ENCODE data around the gene CACNB3. TPM values are rescaled to one million over a fixed set of nuclear protein-coding genes. Genes with fewer than 3 reads are reported as not detected.

CACNB3 gene
- total and polyA plus RNA-seq, 9 of the 15 experiments (the other 6 are each of a cell fraction or from before 2014, with no cell fraction given) = 0.24 to 2.0 (median 1.5) TPM

DNA sequence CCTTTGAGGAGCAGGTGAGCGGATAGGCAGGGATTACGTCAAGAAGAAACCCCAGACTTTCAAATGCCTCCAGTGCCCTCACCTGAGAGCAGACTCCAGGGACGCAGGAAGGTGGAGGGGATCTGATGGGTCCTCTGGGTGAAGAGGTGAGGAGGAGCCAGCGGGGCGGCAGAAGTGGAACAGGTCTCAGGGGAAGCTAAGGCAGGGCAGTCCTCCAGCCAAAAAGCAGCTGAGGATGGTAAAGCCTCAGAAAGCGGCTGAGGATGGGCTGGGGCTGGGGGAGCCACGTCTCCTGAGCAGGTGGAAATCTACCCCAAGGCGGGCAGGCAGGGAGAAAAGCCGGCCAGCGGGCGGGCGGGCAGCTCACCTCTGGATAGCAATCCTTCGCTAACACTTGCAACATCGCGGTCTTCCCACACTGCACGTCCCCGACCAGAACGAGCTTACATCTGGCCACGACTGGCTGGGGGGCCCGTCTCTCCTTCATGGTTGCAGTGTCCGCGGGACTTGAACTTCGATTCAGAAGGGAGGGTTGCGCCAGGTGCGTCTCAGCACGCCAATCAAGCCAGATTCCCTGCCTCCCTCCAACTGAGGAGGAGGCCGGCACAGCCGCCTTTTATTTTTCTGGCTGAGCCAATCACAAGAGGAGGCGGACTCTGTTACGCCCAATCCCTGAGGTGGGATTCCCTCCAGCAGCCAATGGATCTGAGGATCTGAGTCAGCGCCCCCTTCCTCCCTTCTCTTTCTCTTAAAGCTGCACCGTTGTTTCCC lies 47.2 kb downstream of the CACNB3 start, which contains the start of gene RND1 (continued):
- peak; percentile 95 for TF ChIP-seq FOS (IDR thresholded peaks at IDR 0.05; ENCODE audit: extremely low read depth, insufficient read length)
- TF ChIP-seq HOXB6 (CRISPR knock-in tag; IDR thresholded peaks at IDR 0.05; ENCODE audit: borderline replicate concordance) = no peak
- TF ChIP-seq POLR2G (IDR thresholded peaks at IDR 0.05; ENCODE audit: low read depth, low read length) = peak; percentile 94
- no peak for TF ChIP-seq ETV6 (IDR thresholded peaks at IDR 0.05; ENCODE audit: borderline replicate concordance in 1 of 2, low read depth in 2 of 2, low read length in 1 of 2)
- TF ChIP-seq ETV6 (CRISPR knock-in tag; IDR thresholded peaks at IDR 0.05; ENCODE audit: borderline replicate concordance) = no peak
- no peak for TF ChIP-seq MTA2 (IDR thresholded peaks at IDR 0.05; ENCODE audit: low read depth)
- TF ChIP-seq ZNF274 (IDR thresholded peaks at IDR 0.05; ENCODE audit: borderline replicate concordance, low read depth, low read length) = no peak
- no peak for TF ChIP-seq CAMTA2 (CRISPR knock-in tag; conservative IDR thresholded peaks at IDR 0.05)
- TF ChIP-seq ZNF668 (CRISPR knock-in tag; IDR thresholded peaks at IDR 0.05) = no peak
- no peak for TF ChIP-seq CCAR2 (IDR thresholded peaks at IDR 0.05; ENCODE audit: low read depth, low read length)
- 0 out of 2 replicates have a peak, but pooled peaks have one; percentile 22 for TF ChIP-seq ZBTB17 (CRISPR knock-in tag; IDR thresholded peaks at IDR 0.05)
- TF ChIP-seq YY1 (IDR thresholded peaks at IDR 0.05; ENCODE audit: borderline replicate concordance in 1 of 3, control insufficient read depth in 1 of 3, extremely low read depth in 1 of 3, insufficient read depth in 3 of 3, insufficient read length in 1 of 3, insufficient replicate concordance in 2 of 3, low read depth in 1 of 3, low read length in 2 of 3) = peak in 1 of 3 experiments; percentile 10
- TF ChIP-seq FUS (optimal IDR thresholded peaks at IDR 0.05; ENCODE audit: low read depth, low read length) = no peak
- TF ChIP-seq PCBP1 (IDR thresholded peaks at IDR 0.05; ENCODE audit: low read depth, low read length, poor library complexity, severe bottlenecking) = no peak
- peak; percentile 39; the same call in 1 of the 2 replicates for TF ChIP-seq ZNF316 (IDR thresholded peaks at IDR 0.05)
- TF ChIP-seq SUPT5H (IDR thresholded peaks at IDR 0.05) = peak; percentile 78
- TF ChIP-seq OTX1 (CRISPR knock-in tag; IDR thresholded peaks at IDR 0.05) = no peak
- TF ChIP-seq, protein P1, sequence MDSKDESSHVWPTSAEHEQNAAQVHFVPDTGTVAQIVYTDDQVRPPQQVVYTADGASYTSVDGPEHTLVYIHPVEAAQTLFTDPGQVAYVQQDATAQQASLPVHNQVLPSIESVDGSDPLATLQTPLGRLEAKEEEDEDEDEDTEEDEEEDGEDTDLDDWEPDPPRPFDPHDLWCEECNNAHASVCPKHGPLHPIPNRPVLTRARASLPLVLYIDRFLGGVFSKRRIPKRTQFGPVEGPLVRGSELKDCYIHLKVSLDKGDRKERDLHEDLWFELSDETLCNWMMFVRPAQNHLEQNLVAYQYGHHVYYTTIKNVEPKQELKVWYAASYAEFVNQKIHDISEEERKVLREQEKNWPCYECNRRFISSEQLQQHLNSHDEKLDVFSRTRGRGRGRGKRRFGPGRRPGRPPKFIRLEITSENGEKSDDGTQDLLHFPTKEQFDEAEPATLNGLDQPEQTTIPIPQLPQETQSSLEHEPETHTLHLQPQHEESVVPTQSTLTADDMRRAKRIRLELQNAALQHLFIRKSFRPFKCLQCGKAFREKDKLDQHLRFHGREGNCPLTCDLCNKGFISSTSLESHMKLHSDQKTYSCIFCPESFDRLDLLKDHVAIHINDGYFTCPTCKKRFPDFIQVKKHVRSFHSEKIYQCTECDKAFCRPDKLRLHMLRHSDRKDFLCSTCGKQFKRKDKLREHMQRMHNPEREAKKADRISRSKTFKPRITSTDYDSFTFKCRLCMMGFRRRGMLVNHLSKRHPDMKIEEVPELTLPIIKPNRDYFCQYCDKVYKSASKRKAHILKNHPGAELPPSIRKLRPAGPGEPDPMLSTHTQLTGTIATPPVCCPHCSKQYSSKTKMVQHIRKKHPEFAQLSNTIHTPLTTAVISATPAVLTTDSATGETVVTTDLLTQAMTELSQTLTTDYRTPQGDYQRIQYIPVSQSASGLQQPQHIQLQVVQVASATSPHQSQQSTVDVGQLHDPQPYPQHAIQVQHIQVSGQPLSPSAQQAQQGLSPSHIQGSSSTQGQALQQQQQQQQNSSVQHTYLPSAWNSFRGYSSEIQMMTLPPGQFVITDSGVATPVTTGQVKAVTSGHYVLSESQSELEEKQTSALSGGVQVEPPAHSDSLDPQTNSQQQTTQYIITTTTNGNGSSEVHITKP (IDR thresholded peaks at IDR 0.05; ENCODE audit: partially characterized antibody) = peak; percentile 45
- TF ChIP-seq NR2F6 (CRISPR knock-in tag; IDR thresholded peaks at IDR 0.05) = no peak
- peak; percentile 66 for TF ChIP-seq CHD2 (IDR thresholded peaks at IDR 0.05; ENCODE audit: low read depth, low read length)
- TF ChIP-seq, protein P2, sequence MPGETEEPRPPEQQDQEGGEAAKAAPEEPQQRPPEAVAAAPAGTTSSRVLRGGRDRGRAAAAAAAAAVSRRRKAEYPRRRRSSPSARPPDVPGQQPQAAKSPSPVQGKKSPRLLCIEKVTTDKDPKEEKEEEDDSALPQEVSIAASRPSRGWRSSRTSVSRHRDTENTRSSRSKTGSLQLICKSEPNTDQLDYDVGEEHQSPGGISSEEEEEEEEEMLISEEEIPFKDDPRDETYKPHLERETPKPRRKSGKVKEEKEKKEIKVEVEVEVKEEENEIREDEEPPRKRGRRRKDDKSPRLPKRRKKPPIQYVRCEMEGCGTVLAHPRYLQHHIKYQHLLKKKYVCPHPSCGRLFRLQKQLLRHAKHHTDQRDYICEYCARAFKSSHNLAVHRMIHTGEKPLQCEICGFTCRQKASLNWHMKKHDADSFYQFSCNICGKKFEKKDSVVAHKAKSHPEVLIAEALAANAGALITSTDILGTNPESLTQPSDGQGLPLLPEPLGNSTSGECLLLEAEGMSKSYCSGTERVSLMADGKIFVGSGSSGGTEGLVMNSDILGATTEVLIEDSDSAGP (CRISPR knock-in tag; IDR thresholded peaks at IDR 0.05) = no peak; the same call in 1 of the 2 replicates
- TF ChIP-seq, protein P3, sequence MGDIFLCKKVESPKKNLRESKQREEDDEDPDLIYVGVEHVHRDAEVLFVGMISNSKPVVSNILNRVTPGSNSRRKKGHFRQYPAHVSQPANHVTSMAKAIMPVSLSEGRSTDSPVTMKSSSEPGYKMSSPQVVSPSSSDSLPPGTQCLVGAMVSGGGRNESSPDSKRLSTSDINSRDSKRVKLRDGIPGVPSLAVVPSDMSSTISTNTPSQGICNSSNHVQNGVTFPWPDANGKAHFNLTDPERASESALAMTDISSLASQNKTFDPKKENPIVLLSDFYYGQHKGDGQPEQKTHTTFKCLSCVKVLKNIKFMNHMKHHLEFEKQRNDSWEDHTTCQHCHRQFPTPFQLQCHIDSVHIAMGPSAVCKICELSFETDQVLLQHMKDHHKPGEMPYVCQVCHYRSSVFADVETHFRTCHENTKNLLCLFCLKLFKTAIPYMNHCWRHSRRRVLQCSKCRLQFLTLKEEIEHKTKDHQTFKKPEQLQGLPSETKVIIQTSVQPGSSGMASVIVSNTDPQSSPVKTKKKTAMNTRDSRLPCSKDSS (IDR thresholded peaks at IDR 0.05; ENCODE audit: low read depth, partially characterized antibody) = no peak
